GM19193 (cell line): ENCODE measurements around the gene LIG1.

Source experiments
- POLR2A ChIP-seq: IDR thresholded peaks from 4 replicates; pipeline ENCODE4 v1.6.1; 2011; ENCODE audit not compliant: insufficient read depth, insufficient read length; ENCODE audit errors: extremely low read depth

Gene LIG1

DNA sequence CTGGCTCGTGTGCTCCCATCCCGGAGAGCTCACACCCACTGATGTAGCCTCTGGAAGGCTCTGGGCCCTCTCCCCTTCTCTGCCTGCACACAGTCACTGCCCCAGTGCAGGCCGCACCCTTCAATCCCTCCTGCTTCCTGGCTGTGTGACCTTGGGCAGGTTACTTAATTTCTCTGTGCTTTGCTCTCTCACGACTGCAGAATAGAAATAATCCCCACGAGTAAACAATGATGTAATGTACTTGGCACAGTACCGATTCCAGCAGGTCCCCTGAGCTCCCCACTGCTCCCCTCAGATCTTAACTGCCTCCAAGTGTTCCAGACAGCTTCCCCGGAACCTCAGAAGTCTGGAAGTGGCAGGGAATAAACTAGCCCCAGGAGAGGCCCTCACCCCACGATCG lies 16.1 kb downstream of the LIG1 start:
- TF ChIP-seq POLR2A: no peak

DNA sequence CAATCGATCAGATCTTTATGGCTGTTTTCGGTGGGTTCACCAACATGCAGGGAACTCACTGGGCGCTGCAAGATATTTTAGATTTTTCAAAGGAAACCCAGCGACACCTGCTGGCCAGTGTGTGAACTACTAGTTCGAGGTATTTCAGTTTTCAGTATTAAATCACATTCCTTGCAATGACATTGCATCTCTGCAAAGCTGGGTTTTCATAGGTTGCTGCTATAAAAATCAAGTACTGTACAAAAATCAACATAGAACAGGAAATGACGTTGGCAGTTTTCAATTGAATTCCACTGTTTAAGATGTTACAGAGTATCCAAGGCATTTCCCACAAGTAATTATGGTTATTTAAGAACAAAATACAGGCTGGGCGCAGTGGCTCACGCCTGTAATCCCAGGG lies 17.6 kb downstream of the LIG1 start:
- no peak for TF ChIP-seq POLR2A

DNA sequence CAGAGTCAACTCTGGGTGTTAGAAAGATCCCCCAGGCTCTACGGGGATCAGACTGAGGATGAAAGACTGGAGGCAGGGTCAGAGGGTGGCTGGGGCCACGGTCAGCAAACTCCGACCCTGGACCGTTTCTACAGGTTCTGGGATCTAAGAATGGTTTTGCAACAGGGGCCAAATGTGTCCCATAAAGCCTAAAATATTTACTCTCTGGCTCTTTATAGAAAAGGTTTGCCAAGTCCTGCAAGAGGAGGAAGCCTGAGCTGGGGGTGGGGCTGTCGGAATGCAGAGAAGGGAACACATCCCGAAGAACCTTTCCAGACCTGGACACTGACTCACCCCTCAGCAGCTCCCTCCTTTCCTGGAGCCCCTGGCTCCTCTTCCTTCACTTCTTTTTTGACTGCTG lies 20.7 kb downstream of the LIG1 start:
- TF ChIP-seq POLR2A: no peak

DNA sequence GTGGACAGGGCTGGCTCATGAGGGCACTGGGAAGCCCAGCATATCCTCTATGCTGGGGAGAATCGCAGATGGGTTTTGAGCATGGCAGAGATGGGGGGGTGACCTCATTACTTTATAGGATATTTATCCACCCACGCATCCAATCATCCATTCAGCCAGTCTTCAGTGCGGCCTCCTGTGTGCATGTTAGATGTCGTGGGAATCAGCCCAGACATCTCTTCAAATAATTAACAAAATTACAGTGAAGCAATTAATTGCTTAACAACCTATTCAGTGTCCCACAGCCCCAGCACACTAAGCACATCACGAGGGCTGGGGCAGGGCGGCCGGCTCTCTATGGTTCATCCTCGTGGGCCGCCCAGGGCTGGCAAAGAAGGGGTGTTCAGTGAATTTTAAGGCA lies 21.6 kb downstream of the LIG1 start:
- TF ChIP-seq POLR2A: no peak

DNA sequence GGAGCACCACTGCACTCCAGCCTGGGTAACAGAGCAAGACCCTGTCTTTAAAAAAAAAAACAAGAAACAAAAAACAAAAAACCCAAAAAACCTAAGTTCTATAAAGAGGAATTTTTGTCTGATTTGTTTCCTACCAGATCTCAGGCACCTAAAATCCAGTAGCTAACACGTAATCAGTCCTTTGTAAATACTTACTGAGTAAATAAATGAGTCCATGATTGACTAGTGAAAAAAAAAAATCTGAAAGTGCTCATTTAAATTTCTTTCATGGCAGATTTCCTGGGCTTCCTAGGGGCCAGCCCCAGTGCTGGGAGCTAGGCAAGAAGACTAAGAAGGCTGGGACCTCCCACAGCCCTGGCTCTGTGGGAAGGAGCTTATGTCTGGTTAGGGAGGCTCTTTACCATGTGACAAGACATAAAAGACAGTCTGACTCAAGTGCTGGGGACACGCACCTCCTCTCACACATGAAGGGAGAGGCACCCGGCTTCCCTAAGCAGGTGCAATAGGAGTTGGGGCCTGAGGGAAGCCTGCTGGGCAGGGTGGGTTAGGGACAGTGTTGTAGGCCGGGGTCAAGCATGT lies 22.5 kb downstream of the LIG1 start:
- no peak for TF ChIP-seq POLR2A

DNA sequence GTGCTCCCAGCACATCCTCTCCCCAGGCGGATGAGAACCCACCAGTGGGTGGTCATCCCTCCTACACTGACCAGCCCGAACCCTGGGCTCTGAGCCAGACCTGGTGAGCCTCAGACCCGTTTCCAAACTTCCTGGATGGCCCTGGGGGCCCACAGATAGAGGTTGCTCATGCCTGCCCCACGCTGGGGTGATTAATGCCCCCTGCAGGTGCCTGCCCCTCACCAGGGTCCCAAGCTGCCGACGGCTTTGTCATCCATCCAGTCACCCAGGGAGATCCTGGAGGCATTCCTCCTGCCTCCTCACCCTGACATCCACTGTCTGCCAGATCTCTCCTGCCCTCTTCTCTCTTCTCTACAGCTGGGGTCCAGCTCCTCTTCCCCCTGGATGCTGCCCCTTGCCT lies 31.1 kb downstream of the LIG1 start:
- TF ChIP-seq POLR2A: no peak

DNA sequence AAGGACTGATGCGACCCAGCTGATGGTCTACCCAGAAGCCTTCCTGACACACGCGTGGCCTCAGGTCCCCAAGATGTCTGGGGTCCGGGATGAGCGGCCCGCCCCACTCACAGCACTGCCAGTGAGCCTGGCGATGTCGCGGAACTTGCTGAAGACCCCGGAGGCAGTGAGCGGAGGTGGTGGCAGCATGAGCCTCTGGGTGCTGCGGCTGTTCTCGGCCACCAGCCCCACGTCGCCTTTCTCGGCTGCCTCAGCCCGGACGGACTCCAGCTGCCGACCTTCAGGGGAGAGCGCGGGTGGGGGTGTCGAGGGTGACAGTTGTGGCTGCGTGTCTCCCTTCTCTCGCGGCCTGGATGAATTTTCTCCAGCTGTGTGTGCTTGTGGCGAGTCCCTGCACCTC lies 32.7 kb downstream of the LIG1 start:
- no peak for TF ChIP-seq POLR2A

DNA sequence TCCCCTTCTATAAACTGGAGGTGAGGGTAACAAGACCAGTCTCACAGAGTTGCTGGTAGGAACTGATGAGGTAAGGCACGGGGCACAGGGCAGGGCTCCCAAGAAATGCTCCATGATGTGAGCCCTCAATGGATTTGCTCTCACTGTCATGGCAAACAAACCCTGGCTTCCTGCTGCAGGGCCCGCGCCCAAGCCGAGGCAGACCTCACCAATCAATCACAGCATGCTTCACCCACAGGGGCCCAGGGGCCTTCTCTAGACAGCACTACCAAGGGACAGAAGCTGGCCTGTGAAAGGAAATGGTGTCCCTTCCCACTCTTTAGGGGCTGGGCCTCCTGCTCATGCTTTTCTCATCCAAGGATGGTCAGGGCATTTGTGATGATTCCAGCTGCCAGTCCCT lies 33.6 kb downstream of the LIG1 start:
- TF ChIP-seq POLR2A: no peak

DNA sequence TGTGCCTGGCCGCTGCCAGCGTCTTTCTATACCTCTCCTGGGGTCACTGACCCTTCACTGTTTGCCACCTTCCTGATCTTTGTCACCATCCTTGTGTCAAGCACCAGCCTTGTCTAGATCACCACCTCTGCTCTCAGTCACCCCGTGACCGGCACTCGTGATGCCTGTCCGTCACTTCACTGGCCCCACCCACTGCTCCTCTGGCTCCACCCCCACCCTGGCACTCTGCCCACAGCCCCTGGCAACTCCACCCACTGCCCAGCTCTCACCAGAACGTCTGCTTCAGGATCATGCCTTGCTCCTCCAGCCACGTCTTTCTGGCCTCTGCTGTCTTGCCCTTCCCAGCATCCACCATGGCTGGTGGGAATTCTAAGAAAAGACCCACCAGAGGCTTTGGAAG lies 34.7 kb downstream of the LIG1 start:
- no peak for TF ChIP-seq POLR2A

DNA sequence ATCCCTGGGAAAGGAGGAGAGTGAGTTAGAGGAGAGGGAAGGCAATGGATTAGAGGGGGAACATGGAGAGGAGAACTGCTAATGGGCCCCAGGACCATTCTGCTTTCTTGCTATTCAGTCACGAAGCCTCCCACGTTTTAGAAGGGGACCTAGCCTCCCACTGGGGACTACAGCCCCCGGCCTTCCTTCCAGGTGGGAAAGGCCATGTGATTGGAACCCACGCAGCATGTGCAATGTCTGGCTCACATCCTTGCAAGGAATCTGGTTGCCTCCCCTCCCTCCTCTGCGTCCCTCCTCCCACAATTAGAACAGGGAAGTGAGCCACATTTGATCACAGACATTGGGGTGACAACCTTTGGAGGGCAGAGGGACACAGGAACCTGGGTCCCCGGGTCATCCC lies 37.0 kb downstream of the LIG1 start:
- TF ChIP-seq POLR2A: no peak

DNA sequence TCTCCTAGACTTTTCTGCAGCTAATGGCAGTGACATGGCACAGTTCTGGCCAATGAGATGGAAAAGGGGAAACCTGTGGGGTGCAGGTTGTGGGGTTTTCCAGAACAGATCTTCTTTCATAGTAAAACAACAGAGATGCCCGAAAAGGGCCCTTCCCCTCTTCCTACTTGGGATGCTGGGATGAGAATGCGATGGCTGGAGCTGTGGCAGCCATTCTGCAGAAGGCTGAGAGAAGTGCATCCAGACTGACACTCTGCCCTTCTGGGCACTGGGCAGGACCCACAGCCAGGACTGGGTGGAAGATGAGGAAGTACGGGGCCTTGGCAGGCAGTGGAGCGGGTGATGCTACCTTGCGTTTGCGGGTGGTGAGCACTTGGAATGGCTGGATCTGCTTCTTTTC lies 42.6 kb downstream of the LIG1 start:
- no peak for TF ChIP-seq POLR2A

DNA sequence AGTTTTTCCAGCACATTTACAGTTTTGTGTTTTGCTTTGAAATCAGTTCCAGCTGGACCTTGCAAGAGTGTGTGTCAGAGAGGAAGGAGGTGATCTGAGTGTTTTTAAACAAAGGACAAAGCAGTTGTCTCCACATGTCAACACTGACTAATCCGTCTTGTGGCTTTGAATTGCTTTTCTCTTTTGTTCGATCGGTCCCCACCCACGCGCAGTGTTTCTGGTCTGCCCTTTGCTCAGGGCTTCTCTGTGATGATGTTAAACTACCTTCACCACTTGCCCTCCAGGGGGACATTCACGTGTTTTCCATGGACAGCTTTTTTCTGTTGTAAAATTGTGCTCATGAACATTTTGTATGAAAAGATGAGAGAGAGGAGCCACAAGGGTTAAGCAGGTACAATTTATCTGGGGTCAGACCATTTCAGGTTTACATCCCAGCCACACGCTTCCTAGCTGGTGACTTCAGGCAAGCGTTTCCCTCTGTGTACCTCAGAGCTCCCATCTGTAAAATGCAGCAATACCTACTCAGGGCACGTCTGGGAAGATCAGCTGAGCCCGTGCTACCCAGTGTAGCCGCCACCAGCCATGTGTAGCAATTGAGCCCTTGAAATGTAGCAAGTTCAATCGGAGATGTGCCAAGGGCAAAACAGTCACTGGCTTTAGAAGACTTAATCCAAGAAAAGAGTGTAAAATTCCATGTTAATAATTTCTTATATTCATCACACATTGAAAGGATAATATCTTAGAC lies 46.1 kb downstream of the LIG1 start:
- TF ChIP-seq POLR2A: no peak

DNA sequence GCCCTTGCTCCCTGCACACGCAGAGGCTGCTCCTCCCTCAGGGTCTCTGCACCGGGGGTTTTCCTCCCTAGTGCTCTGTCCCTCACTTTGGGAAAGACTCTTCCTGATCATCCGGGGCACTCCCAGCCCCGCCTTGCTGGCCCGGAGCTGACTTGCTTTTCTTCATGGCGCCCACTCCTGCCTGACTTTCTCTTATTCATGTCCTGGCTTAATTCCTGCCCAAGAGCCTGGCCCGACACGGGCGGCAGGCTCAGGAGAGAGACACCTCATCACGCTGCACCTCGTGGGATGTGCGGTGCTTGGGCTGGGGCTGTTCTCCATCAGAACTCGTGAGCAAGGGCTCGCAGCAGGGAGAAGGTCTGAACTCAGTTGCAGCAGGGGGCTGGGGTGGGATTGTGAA lies 47.7 kb downstream of the LIG1 start:
- no peak for TF ChIP-seq POLR2A

DNA sequence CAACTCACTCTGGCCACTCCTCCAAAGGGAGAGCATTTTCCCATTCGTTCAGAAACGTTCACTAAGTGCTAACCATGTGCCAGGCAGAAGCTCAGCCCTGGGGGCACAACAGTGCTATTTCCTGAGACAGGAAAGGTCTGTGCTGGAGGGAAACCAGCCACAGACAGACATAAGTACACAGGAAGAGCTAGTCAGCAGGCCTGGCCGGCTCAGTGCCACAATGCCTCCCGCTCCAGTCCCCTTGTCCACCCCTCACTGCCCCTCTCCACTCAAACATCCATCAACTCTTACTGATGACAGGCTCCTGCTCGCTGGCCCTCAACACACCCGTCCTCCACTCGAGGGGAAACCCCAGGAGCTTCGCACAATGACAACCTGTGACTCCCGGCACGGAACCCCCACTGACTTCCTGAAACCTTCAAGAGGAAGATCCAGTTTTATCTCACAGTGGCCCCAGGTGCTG lies 48.2 kb downstream of the LIG1 start:
- TF ChIP-seq POLR2A: no peak

DNA sequence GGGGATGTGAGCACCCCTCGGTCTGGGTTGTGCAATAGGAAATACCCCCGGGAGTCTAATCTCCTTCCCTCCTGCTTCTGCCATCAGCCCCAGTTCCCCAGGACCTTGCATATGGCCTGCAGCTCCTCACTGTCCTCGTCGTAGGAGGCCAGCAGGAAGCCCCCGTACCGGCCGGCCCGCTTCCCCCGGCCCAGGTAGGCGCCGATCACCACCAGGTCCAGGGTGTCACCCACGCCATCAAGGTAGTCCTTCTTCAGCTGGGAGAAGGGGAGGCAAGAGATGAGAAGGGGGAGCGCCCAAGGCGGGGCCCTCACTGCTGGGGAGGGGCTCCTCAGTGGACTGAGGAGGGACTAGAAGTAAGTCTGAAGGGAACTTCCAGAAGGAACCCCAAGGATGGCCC lies 49.1 kb downstream of the LIG1 start:
- TF ChIP-seq POLR2A: no peak

DNA sequence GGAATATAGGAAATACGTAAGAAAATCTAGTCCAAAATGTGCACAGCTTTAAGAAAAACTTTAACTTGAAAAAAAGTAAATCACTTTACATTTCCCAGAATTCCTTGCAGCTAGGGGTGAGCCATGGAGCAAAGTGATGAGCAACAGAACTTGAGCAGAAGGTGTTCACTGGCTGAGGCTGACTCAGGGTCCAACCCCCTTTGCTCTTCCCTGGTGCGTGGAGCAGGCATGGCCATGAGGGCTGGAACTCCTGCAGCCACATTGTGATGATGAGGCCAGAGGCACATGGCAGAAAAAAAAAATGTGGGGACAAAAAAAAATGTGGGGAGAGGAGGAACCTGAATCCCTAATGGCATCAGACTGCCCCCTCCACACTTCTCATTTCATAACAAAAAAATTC lies 49.6 kb downstream of the LIG1 start:
- TF ChIP-seq POLR2A: no peak

DNA sequence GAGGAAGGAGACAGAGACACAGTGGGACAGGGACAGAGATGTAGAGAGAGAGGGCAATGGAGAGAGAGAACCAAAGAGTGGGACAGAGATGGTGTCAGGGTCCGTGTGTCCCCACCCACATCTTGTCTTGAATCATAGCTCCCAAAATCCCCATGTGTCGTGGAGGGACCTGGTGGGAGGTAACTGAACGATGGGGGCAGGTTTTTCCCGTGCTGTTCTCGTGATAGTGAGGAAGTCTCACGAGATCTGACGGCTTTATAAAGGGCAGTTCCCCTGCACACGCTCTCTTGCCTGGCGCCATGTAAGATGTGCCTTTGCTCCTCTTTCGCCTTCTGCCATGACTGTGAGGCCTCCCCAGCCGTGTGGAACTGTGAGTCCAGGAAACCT lies 52.0 kb downstream of the LIG1 start:
- no peak for TF ChIP-seq POLR2A

DNA sequence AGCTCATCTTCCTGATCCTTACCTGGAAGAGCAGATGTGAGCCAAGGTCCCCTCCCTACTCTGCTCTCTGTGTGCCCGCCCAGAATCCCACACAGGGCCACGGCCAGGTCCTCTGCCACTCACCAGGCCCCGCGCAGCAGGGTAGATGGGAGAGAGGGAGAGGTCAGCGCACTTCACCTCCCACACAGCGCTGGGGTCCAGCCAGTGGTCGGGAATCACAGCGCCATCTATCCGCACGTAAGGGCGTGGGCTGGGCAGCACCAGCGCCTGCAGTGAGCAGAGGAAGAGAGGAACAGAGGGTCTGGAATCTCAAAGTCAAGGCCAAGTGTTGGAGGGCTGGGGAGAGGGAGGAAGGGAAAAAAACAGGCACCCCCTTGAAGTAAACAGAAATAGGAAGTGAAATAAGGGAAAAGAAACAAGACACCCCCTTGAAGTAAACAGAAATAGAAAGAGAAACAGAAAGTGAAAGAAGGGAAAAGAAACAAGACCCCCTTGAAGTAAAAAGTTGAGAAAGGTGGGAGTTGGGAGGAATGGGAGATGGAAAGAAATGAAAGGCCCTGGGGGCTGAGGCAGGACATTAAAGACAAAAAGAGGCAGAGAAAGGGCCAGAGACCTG lies 52.5 kb downstream of the LIG1 start:
- TF ChIP-seq POLR2A: no peak
